ENCODE measurements around the gene FAM53B.
"Not testable (repeated sequence)": the region's sequence is repeated elsewhere in the genome, so short reads cannot be mapped to it uniquely, and the experiment has no call there.

The FAM53B gene

GRCh38 chr10:124598773-124599587 lies 145.2 kb downstream of the FAM53B start:
- no peak for DNase-seq (ENCODE audit: low read depth, low spot score)

- no peak for DNase-seq (ENCODE audit: low read depth, low spot score)
These were observed 146.0 kb downstream of the FAM53B start for GRCh38 chr10:124598196-124598595.

- DNase-seq (ENCODE audit: low read depth, low spot score), result no peak
These were observed 146.4 kb downstream of the FAM53B start for GRCh38 chr10:124597846-124598165.

- no peak for DNase-seq (ENCODE audit: low read depth, low spot score)
These were observed 147.0 kb downstream of the FAM53B start for GRCh38 chr10:124596962-124597845.

GRCh38 chr10:124596116-124596785 lies 147.9 kb downstream of the FAM53B start:
- DNase-seq (ENCODE audit: low read depth, low spot score), result no peak

GRCh38 chr10:124595143-124595883 lies 148.9 kb downstream of the FAM53B start:
- no peak for DNase-seq (ENCODE audit: low read depth, low spot score)

GRCh38 chr10:124594240-124594639 lies 149.9 kb downstream of the FAM53B start:
- no peak for DNase-seq (ENCODE audit: low read depth, low spot score)

- no peak for DNase-seq (ENCODE audit: low read depth, low spot score)
These were observed 150.7 kb downstream of the FAM53B start for GRCh38 chr10:124593431-124593985.

GRCh38 chr10:124592736-124593430 lies 151.3 kb downstream of the FAM53B start:
- DNase-seq (ENCODE audit: low read depth, low spot score), result no peak

GRCh38 chr10:124592101-124592500 lies 152.1 kb downstream of the FAM53B start:
- DNase-seq (ENCODE audit: low read depth, low spot score), result no peak

- DNase-seq (ENCODE audit: low read depth, low spot score), result no peak
These were observed 153.1 kb downstream of the FAM53B start for GRCh38 chr10:124591123-124591495.

GRCh38 chr10:124590216-124591122 lies 153.7 kb downstream of the FAM53B start:
- DNase-seq (ENCODE audit: low read depth, low spot score), result no peak

- DNase-seq (ENCODE audit: low read depth, low spot score), result no peak
These were observed 154.6 kb downstream of the FAM53B start for GRCh38 chr10:124589491-124590041.

GRCh38 chr10:124588736-124589490 lies 155.3 kb downstream of the FAM53B start:
- DNase-seq (ENCODE audit: low read depth, low spot score), result no peak

- DNase-seq (ENCODE audit: low read depth, low spot score), result not testable (repeated sequence)
These were observed 155.8 kb downstream of the FAM53B start for GRCh38 chr10:124588341-124588735.

GRCh38 chr10:124587811-124588211 lies 156.4 kb downstream of the FAM53B start:
- DNase-seq (ENCODE audit: low read depth, low spot score), result no peak

- no peak for DNase-seq (ENCODE audit: low read depth, low spot score)
These were observed 158.0 kb downstream of the FAM53B start for GRCh38 chr10:124586142-124586541.

- DNase-seq (ENCODE audit: low read depth, low spot score), result no peak
These were observed 165.2 kb downstream of the FAM53B start for GRCh38 chr10:124579011-124579399.

Data from smooth muscle cell of the brain vasculature (primary cell).